GM18907 (cell line): ENCODE measurements around the gene SEMA3G.

Source experiments
- ATAC-seq: cut with Tn5 transposase; IDR thresholded peaks from one replicate; pipeline ENCODE4 v1.9.1; 2021; ENCODE audit warnings: mild to moderate bottlenecking, moderate library complexity; ENCODE audit not compliant: unreplicated experiment

The SEMA3G gene

GRCh38 chr3:52444860-52445793 lies at the start of gene SEMA3G:
Gene SEMA3G, minus strand, starts transcription at chr3:52445103. Its CDS starts 76 bp downstream, at chr3:52445027.
- peak; percentile 81 for ATAC-seq

GRCh38 chr3:52494445-52494844 lies 49.5 kb upstream of the SEMA3G start:
- no peak for ATAC-seq

- no peak for ATAC-seq
These were observed 48.5 kb upstream of the SEMA3G start for GRCh38 chr3:52493232-52494017.

- no peak for ATAC-seq
These were observed 47.2 kb upstream of the SEMA3G start for GRCh38 chr3:52492059-52492458.

- ATAC-seq = no peak
These were observed 46.1 kb upstream of the SEMA3G start for GRCh38 chr3:52490939-52491526.

GRCh38 chr3:52490035-52490938 lies 45.4 kb upstream of the SEMA3G start:
- no peak for ATAC-seq

- ATAC-seq = no peak
These were observed 44.5 kb upstream of the SEMA3G start for GRCh38 chr3:52489453-52489852.

GRCh38 chr3:52488746-52489145 lies 43.8 kb upstream of the SEMA3G start:
- ATAC-seq = no peak

GRCh38 chr3:52487788-52488691 lies 43.1 kb upstream of the SEMA3G start:
- ATAC-seq = no peak

- no peak for ATAC-seq
These were observed 42.3 kb upstream of the SEMA3G start for GRCh38 chr3:52487050-52487787.

- ATAC-seq = no peak
These were observed 40.0 kb upstream of the SEMA3G start for GRCh38 chr3:52484680-52485461.

- ATAC-seq = no peak
These were observed 38.9 kb upstream of the SEMA3G start for GRCh38 chr3:52483577-52484381.

- ATAC-seq = no peak
These were observed 38.2 kb upstream of the SEMA3G start for GRCh38 chr3:52483081-52483480.

- no peak for ATAC-seq
These were observed 37.1 kb upstream of the SEMA3G start for GRCh38 chr3:52481819-52482521.

GRCh38 chr3:52480768-52481715 lies 36.1 kb upstream of the SEMA3G start:
- ATAC-seq = no peak
